A204.1 (cell line): ENCODE measurements around the gene FAM193B.

Experiments
- FAIRE-seq: peaks from 2 replicates; lab custom pipeline; 2012; peaks lifted over from hg19 to GRCh38; lab: Jason Lieb, UNC

FAM193B gene

GRCh38 chr5:177515580-177515979, 38.8 kb downstream of the FAM193B start:
- no peak for FAIRE-seq

- no peak for FAIRE-seq
Observed at GRCh38 chr5:177514541-177514940, 39.8 kb downstream of the FAM193B start.

GRCh38 chr5:177513500-177513899, 40.9 kb downstream of the FAM193B start:
- no peak for FAIRE-seq

GRCh38 chr5:177512736-177513380, 41.5 kb downstream of the FAM193B start:
- no peak for FAIRE-seq

- FAIRE-seq: no peak
Observed at GRCh38 chr5:177511796-177512675, 42.3 kb downstream of the FAM193B start.

GRCh38 chr5:177511181-177511580, 43.2 kb downstream of the FAM193B start:
- no peak for FAIRE-seq

GRCh38 chr5:177510567-177511053, 43.8 kb downstream of the FAM193B start:
- no peak for FAIRE-seq

- no peak for FAIRE-seq
Observed at GRCh38 chr5:177509991-177510566, 44.3 kb downstream of the FAM193B start.

- no peak for FAIRE-seq
Observed at GRCh38 chr5:177509381-177509951, 44.9 kb downstream of the FAM193B start, which contains the start of gene DOK3. DOK3 (minus strand) TSS chr5:177509826; CDS start chr5:177509540, 286 bp downstream.

- no peak for FAIRE-seq
Observed at GRCh38 chr5:177508837-177509236, 45.5 kb downstream of the FAM193B start.

GRCh38 chr5:177508221-177508611, 46.1 kb downstream of the FAM193B start:
- FAIRE-seq: no peak

GRCh38 chr5:177507596-177508220, 46.7 kb downstream of the FAM193B start:
- no peak for FAIRE-seq

- FAIRE-seq: no peak
Observed at GRCh38 chr5:177507165-177507564, 47.2 kb downstream of the FAM193B start.

- no peak for FAIRE-seq
Observed at GRCh38 chr5:177505075-177505474, 49.3 kb downstream of the FAM193B start.

GRCh38 chr5:177504086-177505056, 50.0 kb downstream of the FAM193B start:
- no peak for FAIRE-seq

GRCh38 chr5:177503351-177504085, 50.8 kb downstream of the FAM193B start:
- no peak for FAIRE-seq

GRCh38 chr5:177502886-177503285, 51.5 kb downstream of the FAM193B start:
- FAIRE-seq: no peak

GRCh38 chr5:177501874-177502678, 52.3 kb downstream of the FAM193B start:
- no peak for FAIRE-seq
